HFFc6 (cell line): ENCODE data around the gene GOLGA3. TPM values are rescaled to one million over a fixed set of nuclear protein-coding genes. Genes with fewer than 3 reads are reported as not detected.
A peak's percentile ranks its signal among the peaks of the same experiment; 100 is the strongest.

Experiments used
- DNase-seq: peaks from one replicate; pipeline ENCODE4 v3.0.0-alpha.2; 2018
- H3K27ac Mint-ChIP-seq: 2 replicates; pipeline ENCODE4 v1.8.0; 2020; ENCODE audit warnings: mild to moderate bottlenecking, mixed read lengths
- H3K27me3 Mint-ChIP-seq: 2 replicates; pipeline ENCODE4 v1.8.0; 2021; ENCODE audit warnings: mild to moderate bottlenecking, moderate library complexity, mixed read lengths; ENCODE audit not compliant: insufficient read depth
- H3K36me3 Mint-ChIP-seq: 2 replicates; pipeline ENCODE4 v1.8.0; 2021; ENCODE audit warnings: low read depth, mixed read lengths
- H3K4me1 Mint-ChIP-seq: 2 replicates; pipeline ENCODE4 v1.8.0; 2020; ENCODE audit warnings: low read depth, mixed read lengths
- H3K4me3 Mint-ChIP-seq: 2 replicates; pipeline ENCODE4 v1.8.0; 2020; ENCODE audit warnings: mild to moderate bottlenecking, moderate library complexity, mixed read lengths
- H3K9me3 Mint-ChIP-seq: 2 replicates; pipeline ENCODE4 v1.8.0; 2020; ENCODE audit warnings: mild to moderate bottlenecking, mixed read lengths
- CTCF ChIP-seq: fragments of 200-600 bp; sonication (generic); IDR thresholded peaks from 2 replicates; pipeline ENCODE4 v1.5.0; 2021; ENCODE audit warnings: antibody characterized with exemption, mild to moderate bottlenecking
- total RNA-seq, 6 experiments: library from RNA; stranded (reverse); fragmentation: NEBNext Ultra II Directional; extraction: Animal tissue kit (Norgen Biotek cat#: 25700); gene quantifications; 2 replicates in 1 of 6; 3 replicates in 5 of 6; pipeline ENCODE4 v1.2.3, GENCODE V29; 2021

GOLGA3 gene
- total RNA-seq, 6 experiments from 2014 or later, result 108 to 121 (median 115) TPM

GRCh38 chr12:132784580-132784979 is 44.1 kb downstream of the GOLGA3 start:
- Mint-ChIP-seq H3K27ac (peak overlapping the region; percentile 27; the same call in 1 of the 2 replicates), H3K4me3 (no peak overlapping the region), H3K36me3 (peaks cover 57% of the 10 kb centered on the region), H3K27me3 (peaks cover 14% of the 10 kb centered on the region), H3K4me1 (no peaks in the 10 kb centered on the region), H3K9me3 (no peaks in the 10 kb centered on the region)
- no peak for TF ChIP-seq CTCF
- no peak for DNase-seq

GRCh38 chr12:132783917-132784531 is 44.6 kb downstream of the GOLGA3 start:
- Mint-ChIP-seq H3K9me3 (no peaks in the 10 kb centered on the region), H3K27me3 (peaks cover 14% of the 10 kb centered on the region), H3K27ac (peak overlapping the region; percentile 11; the same call in 1 of the 2 replicates), H3K4me3 (no peak overlapping the region), H3K36me3 (peaks cover 54% of the 10 kb centered on the region), H3K4me1 (no peaks in the 10 kb centered on the region)
- no peak for DNase-seq
- TF ChIP-seq CTCF, result no peak

GRCh38 chr12:132781938-132782337 is 46.7 kb downstream of the GOLGA3 start:
- Mint-ChIP-seq H3K27me3 (peaks cover 8% of the 10 kb centered on the region), H3K4me3 (no peak overlapping the region), H3K27ac (no peak overlapping the region), H3K4me1 (no peaks in the 10 kb centered on the region), H3K36me3 (peaks cover 42% of the 10 kb centered on the region), H3K9me3 (no peaks in the 10 kb centered on the region)
- DNase-seq, result no peak
- TF ChIP-seq CTCF, result no peak

GRCh38 chr12:132779781-132780353 is 48.8 kb downstream of the GOLGA3 start:
- Mint-ChIP-seq H3K36me3 (peaks cover 34% of the 10 kb centered on the region), H3K4me3 (no peak overlapping the region; the same call in 1 of the 2 replicates), H3K4me1 (no peaks in the 10 kb centered on the region), H3K27ac (no peak overlapping the region), H3K9me3 (no peaks in the 10 kb centered on the region), H3K27me3 (peaks cover 12% of the 10 kb centered on the region)
- no peak for TF ChIP-seq CTCF
- DNase-seq, result no peak

GRCh38 chr12:132777614-132778013 is 51.1 kb downstream of the GOLGA3 start:
- Mint-ChIP-seq H3K27ac (no peak overlapping the region), H3K9me3 (no peaks in the 10 kb centered on the region), H3K4me1 (no peaks in the 10 kb centered on the region), H3K27me3 (peaks cover 15% of the 10 kb centered on the region), H3K36me3 (peaks cover 30% of the 10 kb centered on the region), H3K4me3 (no peak overlapping the region)
- no peak for TF ChIP-seq CTCF
- DNase-seq, result no peak
